ENCODE measurements around the gene TNNC1.

The TNNC1 gene

GRCh38 chr3:52473026-52473425, 19.2 kb upstream of the TNNC1 start:
- DNase-seq (ENCODE audit: extremely low read depth, insufficient read length) = no peak
- H3K36me3 ChIP-seq (ENCODE audit: control insufficient read depth, insufficient read depth, low read length) = peaks cover 31% of the 10 kb centered on the region
- no peaks in the 10 kb centered on the region for H3K27me3 ChIP-seq (replicated peaks; ENCODE audit: control insufficient read depth, insufficient read depth, low read length)
- no peak for TF ChIP-seq CTCF (IDR thresholded peaks at IDR 0.05; ENCODE audit: insufficient read depth, low read length, poor library complexity, severe bottlenecking)
- H3K4me3 ChIP-seq (replicated peaks; ENCODE audit: low read depth, low read length) = no peak overlapping the region

GRCh38 chr3:52472239-52473000, 18.6 kb upstream of the TNNC1 start:
- peaks cover 25% of the 10 kb centered on the region for H3K36me3 ChIP-seq (ENCODE audit: control insufficient read depth, insufficient read depth, low read length)
- no peaks in the 10 kb centered on the region for H3K27me3 ChIP-seq (replicated peaks; ENCODE audit: control insufficient read depth, insufficient read depth, low read length)
- TF ChIP-seq CTCF (IDR thresholded peaks at IDR 0.05; ENCODE audit: insufficient read depth, low read length, poor library complexity, severe bottlenecking) = no peak
- no peak overlapping the region for H3K4me3 ChIP-seq (replicated peaks; ENCODE audit: low read depth, low read length)
- no peak for DNase-seq (ENCODE audit: extremely low read depth, insufficient read length)

GRCh38 chr3:52471371-52472238, 17.8 kb upstream of the TNNC1 start:
- peak; percentile 74 for TF ChIP-seq CTCF (IDR thresholded peaks at IDR 0.05; ENCODE audit: insufficient read depth, low read length, poor library complexity, severe bottlenecking)
- Histone ChIP-seq H3K27me3 (replicated peaks; ENCODE audit: control insufficient read depth, insufficient read depth, low read length) (no peaks in the 10 kb centered on the region), H3K36me3 (ENCODE audit: control insufficient read depth, insufficient read depth, low read length) (peaks cover 26% of the 10 kb centered on the region), H3K4me3 (replicated peaks; ENCODE audit: low read depth, low read length) (no peak overlapping the region)
- DNase-seq (ENCODE audit: extremely low read depth, insufficient read length) = peak; percentile 30

- Histone ChIP-seq H3K4me3 (replicated peaks; ENCODE audit: low read depth, low read length) (no peak overlapping the region), H3K36me3 (ENCODE audit: control insufficient read depth, insufficient read depth, low read length) (peaks cover 27% of the 10 kb centered on the region), H3K27me3 (replicated peaks; ENCODE audit: control insufficient read depth, insufficient read depth, low read length) (no peaks in the 10 kb centered on the region)
- TF ChIP-seq CTCF (IDR thresholded peaks at IDR 0.05; ENCODE audit: insufficient read depth, low read length, poor library complexity, severe bottlenecking) = no peak
- no peak for DNase-seq (ENCODE audit: extremely low read depth, insufficient read length)
These were observed 17.1 kb upstream of the TNNC1 start for GRCh38 chr3:52470920-52471319.

- no peak for DNase-seq (ENCODE audit: extremely low read depth, insufficient read length)
- H3K36me3 ChIP-seq (ENCODE audit: control insufficient read depth, insufficient read depth, low read length) = peaks cover 29% of the 10 kb centered on the region
- H3K27me3 ChIP-seq (replicated peaks; ENCODE audit: control insufficient read depth, insufficient read depth, low read length) = no peaks in the 10 kb centered on the region
- no peak overlapping the region for H3K4me3 ChIP-seq (replicated peaks; ENCODE audit: low read depth, low read length)
- TF ChIP-seq CTCF (IDR thresholded peaks at IDR 0.05; ENCODE audit: insufficient read depth, low read length, poor library complexity, severe bottlenecking) = no peak
These were observed 15.2 kb upstream of the TNNC1 start for GRCh38 chr3:52469001-52469400.
